ENCODE results near the gene MIB2. TPM values are rescaled to one million over a fixed set of nuclear protein-coding genes. Genes with fewer than 3 reads are reported as not detected.

Gene MIB2
- total RNA-seq, 1 experiment from 2014 or later: 44.8 TPM

DNA sequence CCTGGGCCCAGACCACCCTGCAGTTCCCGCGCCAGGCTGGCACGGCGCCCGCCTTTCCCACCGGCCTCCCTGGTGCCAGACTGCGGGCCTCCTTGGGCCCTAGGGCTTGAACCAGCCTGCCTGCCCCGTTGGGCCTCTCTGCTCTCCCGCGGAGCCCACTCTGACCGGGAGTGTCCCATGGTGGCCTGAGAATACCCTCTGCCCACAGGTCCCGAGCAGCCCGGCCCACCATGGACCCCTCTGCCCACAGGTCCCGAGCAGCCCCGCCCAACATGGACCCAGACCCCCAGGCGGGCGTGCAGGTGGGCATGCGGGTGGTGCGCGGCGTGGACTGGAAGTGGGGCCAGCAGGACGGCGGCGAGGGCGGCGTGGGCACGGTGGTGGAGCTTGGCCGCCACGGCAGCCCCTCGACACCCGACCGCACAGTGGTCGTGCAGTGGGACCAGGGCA lies 7.9 kb downstream of the MIB2 start:
- Histone ChIP-seq H3K4me1 (replicated peaks) (no peaks in the 10 kb centered on the region), H3K9me3 (replicated peaks) (no peaks in the 10 kb centered on the region), H3K36me3 (peaks cover 10% of the 10 kb centered on the region), H3K4me3 (no peak overlapping the region), H3K27me3 (replicated peaks) (no peaks in the 10 kb centered on the region), H3K27ac (no peak overlapping the region)
- DNase-seq (ENCODE audit: low read depth in 1 of 2, low spot score in 2 of 2): no peak

DNA sequence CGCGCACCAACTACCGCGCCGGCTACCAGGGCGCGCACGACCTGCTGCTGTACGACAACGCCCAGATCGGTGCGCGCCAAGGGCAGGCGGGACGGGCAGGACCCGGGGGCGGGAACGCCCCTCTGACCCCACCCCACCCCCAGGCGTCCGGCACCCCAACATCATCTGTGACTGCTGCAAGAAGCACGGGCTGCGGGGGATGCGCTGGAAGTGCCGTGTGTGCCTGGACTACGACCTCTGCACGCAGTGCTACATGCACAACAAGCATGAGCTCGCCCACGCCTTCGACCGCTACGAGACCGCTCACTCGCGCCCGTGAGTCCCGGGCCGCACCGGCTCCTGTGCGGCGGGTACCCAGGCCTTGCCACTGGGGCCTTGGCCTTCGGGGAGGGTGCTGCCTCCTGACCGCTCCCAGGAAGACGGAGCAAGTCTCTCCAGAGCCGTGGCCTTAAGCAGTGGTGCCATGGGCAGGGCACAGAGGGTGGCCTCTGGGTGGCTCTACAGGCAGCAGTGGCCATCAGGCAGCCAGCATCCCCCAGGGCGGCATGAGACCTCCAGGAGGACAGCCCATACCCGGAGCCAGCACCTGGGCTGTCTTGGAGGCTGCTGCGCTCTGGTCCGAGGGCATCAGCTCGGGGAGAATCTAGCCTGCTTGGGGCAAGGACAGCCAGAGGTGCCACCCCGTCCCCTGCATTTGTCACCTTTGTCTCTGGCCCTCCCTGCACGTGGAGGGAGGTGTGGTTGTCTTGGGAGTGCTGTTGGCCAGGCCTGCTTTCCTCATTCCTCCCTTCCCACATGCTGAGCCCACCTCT lies 8.5 kb downstream of the MIB2 start:
- H3K27me3 ChIP-seq (replicated peaks): no peaks in the 10 kb centered on the region
- H3K4me3 ChIP-seq: no peak overlapping the region
- peaks cover 8% of the 10 kb centered on the region; the same call in 1 of the 2 replicates for H3K36me3 ChIP-seq
- no peaks in the 10 kb centered on the region for H3K9me3 ChIP-seq (replicated peaks)
- H3K4me1 ChIP-seq (replicated peaks): no peaks in the 10 kb centered on the region
- DNase-seq (ENCODE audit: low read depth in 1 of 2, low spot score in 2 of 2): no peak
- H3K27ac ChIP-seq: no peak overlapping the region

- no peaks in the 10 kb centered on the region for H3K9me3 ChIP-seq (replicated peaks)
- H3K27ac ChIP-seq: no peak overlapping the region
- no peak overlapping the region for H3K4me3 ChIP-seq
- no peaks in the 10 kb centered on the region for H3K4me1 ChIP-seq (replicated peaks)
- DNase-seq (ENCODE audit: low read depth in 1 of 2, low spot score in 2 of 2): no peak
- peaks cover 8% of the 10 kb centered on the region; the same call in 1 of the 2 replicates for H3K36me3 ChIP-seq
- H3K27me3 ChIP-seq (replicated peaks): no peaks in the 10 kb centered on the region
These were observed 9.4 kb downstream of the MIB2 start for GRCh38 chr1:1624443-1625403.

- DNase-seq (ENCODE audit: low read depth in 1 of 2, low spot score in 2 of 2): no peak
- no peaks in the 10 kb centered on the region for H3K4me1 ChIP-seq (replicated peaks)
- H3K9me3 ChIP-seq (replicated peaks): no peaks in the 10 kb centered on the region
- no peak overlapping the region for H3K4me3 ChIP-seq
- H3K36me3 ChIP-seq: peaks cover 5% of the 10 kb centered on the region; the same call in 1 of the 2 replicates
- H3K27ac ChIP-seq: no peak overlapping the region
- no peaks in the 10 kb centered on the region for H3K27me3 ChIP-seq (replicated peaks)
These were observed 10.1 kb downstream of the MIB2 start for GRCh38 chr1:1625404-1625775.

DNA sequence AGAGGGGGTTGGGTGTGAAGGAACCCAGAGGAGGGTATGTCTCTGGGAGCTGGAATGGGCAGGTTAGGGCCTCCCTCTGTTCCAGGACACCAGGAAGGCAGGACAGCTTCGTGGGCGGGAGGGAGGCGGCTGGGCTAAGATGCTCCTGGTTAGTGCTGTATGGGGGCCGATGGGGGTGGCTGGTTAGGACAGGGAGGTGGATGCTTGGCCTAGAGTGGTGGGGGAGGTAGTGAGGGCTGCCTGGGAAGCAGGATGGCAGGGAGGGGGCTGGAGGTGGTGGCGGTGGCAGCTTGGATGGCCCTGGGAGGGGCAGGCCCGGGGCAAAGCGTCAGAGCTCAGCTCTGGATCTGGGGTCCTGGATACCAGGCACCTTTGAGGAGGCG lies 10.5 kb downstream of the MIB2 start:
- no peaks in the 10 kb centered on the region for H3K9me3 ChIP-seq (replicated peaks)
- no peak for DNase-seq (ENCODE audit: low read depth in 1 of 2, low spot score in 2 of 2)
- H3K27ac ChIP-seq: no peak overlapping the region
- H3K36me3 ChIP-seq: peaks cover 5% of the 10 kb centered on the region; the same call in 1 of the 2 replicates
- no peaks in the 10 kb centered on the region for H3K27me3 ChIP-seq (replicated peaks)
- H3K4me1 ChIP-seq (replicated peaks): no peaks in the 10 kb centered on the region
- H3K4me3 ChIP-seq: no peak overlapping the region

DNA sequence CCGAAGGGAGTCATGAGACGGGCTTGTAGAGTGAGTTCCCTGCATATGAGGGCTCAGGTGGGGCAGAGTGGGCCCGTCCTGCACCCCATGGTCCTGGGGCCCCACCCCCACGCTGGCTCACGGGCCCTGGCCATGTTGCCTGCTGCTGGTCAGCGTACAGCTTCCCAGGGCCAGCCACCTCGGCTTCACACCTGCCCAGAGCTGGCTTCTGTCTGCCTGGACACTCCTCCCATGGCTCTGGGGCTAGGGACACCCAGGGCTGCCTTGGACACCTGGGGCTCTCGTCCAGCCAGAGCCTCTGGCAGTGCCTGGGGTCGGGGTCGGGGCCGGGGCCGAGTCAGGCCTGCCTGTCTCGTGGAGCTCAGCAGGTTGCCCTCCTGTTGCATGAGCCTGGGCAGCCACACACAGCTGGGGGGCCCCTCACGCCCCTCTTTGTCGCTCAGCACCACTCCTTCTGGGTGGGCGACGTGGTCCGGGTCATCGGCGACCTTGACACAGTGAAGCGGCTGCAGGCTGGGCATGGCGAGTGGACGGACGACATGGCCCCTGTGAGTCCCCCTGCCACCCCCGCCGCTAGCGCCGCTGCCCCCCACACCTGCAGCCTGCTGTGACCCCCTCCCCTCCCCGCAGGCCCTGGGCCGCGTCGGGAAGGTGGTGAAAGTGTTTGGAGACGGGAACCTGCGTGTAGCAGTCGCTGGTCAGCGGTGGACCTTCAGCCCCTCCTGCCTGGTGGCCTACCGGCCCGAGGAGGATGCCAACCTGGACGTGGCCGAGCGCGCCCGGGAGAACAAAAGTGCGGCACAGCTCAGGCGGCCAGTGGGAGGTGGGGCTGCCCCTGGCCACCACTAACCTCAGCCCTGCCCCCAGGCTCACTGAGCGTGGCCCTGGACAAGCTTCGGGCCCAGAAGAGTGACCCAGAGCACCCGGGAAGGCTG lies 11.2 kb downstream of the MIB2 start:
- no peak for DNase-seq (ENCODE audit: low read depth in 1 of 2, low spot score in 2 of 2)
- Histone ChIP-seq H3K36me3 (peaks cover 5% of the 10 kb centered on the region; the same call in 1 of the 2 replicates), H3K4me1 (replicated peaks) (no peaks in the 10 kb centered on the region), H3K27ac (no peak overlapping the region), H3K4me3 (no peak overlapping the region), H3K9me3 (replicated peaks) (no peaks in the 10 kb centered on the region), H3K27me3 (replicated peaks) (no peaks in the 10 kb centered on the region)

DNA sequence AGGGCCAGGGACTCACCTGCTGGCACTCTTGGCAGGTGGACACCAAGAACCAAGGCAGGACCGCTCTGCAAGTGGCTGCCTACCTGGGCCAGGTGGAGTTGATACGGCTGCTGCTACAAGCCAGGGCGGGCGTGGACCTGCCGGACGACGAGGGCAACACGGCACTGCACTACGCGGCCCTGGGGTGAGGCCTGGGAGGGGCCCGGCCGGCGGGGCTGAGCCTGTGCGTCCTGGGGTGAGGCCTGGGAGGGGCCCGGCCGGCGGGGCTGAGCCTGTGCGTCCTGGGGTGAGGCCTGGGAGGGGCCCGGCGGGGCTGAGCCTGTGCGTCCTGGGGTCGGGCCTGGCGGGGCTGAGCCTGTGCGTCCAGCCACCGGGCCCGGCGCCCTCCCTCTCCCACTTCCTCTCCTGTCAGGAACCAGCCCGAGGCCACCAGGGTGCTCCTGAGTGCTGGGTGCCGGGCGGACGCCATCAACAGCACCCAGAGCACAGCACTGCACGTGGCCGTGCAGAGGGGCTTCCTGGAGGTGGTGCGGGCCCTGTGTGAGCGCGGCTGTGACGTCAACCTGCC lies 12.0 kb downstream of the MIB2 start:
- no peak for DNase-seq (ENCODE audit: low read depth in 1 of 2, low spot score in 2 of 2)
- Histone ChIP-seq H3K36me3 (0 out of 2 replicates have a peak, but pooled peaks cover 5% of the 10 kb centered on the region), H3K4me3 (no peak overlapping the region), H3K4me1 (replicated peaks) (no peaks in the 10 kb centered on the region), H3K27ac (no peak overlapping the region), H3K9me3 (replicated peaks) (no peaks in the 10 kb centered on the region), H3K27me3 (replicated peaks) (no peaks in the 10 kb centered on the region)

DNA sequence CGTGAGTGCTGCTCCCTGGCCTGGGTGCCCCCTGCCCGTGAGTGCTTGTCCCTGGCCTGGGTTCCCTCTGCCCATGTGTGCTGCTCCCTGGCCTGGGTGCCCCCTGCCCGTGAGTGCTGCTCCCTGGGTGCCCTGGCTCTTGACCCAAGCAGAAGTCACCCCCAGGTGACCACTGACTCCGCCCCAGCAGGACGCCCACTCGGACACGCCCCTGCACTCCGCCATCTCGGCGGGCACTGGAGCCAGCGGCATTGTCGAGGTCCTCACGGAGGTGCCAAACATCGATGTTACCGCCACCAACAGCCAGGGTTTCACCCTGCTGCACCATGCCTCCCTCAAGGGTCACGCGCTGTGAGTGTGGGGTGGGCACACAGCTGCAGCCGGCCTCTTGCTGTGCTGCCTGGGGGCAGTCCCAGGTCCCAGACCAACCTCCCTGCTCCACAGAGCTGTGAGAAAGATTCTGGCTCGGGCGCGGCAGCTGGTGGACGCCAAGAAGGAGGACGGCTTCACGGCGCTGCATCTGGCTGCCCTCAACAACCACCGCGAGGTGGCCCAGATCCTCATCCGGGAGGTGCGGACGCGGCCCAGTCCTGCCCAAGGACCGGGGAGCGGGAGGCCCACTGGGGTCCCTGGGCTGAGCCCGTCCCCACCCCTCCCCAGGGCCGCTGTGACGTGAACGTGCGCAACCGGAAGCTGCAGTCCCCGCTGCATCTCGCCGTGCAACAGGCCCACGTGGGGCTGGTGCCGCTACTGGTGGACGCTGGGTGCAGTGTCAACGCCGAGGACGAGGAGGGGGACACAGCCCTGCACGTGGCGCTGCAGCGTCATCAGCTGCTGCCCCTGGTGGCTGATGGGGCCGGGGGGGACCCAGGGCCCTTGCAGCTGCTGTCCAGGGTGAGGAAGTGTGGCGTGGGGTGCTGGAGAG lies 12.8 kb downstream of the MIB2 start:
- H3K4me1 ChIP-seq (replicated peaks): no peaks in the 10 kb centered on the region
- H3K27ac ChIP-seq: no peak overlapping the region
- no peaks in the 10 kb centered on the region for H3K27me3 ChIP-seq (replicated peaks)
- no peak overlapping the region for H3K4me3 ChIP-seq
- no peak for DNase-seq (ENCODE audit: low read depth in 1 of 2, low spot score in 2 of 2)
- H3K36me3 ChIP-seq: 0 out of 2 replicates have a peak, but pooled peaks cover 5% of the 10 kb centered on the region
- no peaks in the 10 kb centered on the region for H3K9me3 ChIP-seq (replicated peaks)

DNA sequence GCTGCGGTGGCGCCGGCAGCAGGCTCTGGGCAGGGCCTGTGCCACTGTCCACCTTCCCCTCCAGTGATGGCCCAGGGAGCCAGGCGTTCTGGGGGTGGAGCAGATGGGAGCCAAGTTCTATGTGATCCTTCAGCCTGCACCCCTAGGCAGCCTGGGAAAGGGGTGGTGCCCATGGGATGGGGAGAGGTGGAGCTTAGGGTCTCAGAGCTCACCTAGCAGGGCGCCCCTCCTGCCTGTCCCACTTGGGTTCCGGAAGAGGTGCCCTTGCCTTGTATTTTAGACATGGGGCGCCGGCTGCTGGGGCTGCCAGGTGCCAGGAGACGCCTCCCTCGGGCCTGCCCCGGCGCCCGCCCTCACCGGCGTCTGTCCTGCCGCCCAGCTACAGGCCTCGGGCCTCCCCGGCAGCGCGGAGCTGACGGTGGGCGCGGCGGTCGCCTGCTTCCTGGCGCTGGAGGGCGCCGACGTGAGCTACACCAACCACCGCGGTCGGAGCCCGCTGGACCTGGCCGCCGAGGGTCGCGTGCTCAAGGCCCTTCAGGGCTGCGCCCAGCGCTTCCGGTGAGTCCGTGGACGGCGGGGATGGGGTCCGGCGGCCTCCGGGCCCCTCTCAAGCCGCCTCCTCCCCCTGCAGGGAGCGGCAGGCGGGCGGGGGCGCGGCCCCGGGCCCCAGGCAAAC lies 13.6 kb downstream of the MIB2 start:
- H3K36me3 ChIP-seq: 0 out of 2 replicates have a peak, but pooled peaks cover 5% of the 10 kb centered on the region
- no peaks in the 10 kb centered on the region for H3K9me3 ChIP-seq (replicated peaks)
- DNase-seq (ENCODE audit: low read depth in 1 of 2, low spot score in 2 of 2): no peak
- no peaks in the 10 kb centered on the region for H3K27me3 ChIP-seq (replicated peaks)
- H3K4me1 ChIP-seq (replicated peaks): no peaks in the 10 kb centered on the region
- H3K27ac ChIP-seq: no peak overlapping the region
- H3K4me3 ChIP-seq: no peak overlapping the region

GRCh38 chr1:1629430-1630190 lies 14.3 kb downstream of the MIB2 start:
- DNase-seq (ENCODE audit: low read depth in 1 of 2, low spot score in 2 of 2): no peak
- no peak overlapping the region for H3K27ac ChIP-seq
- no peak overlapping the region for H3K4me3 ChIP-seq
- 0 out of 2 replicates have a peak, but pooled peaks cover 5% of the 10 kb centered on the region for H3K36me3 ChIP-seq
- H3K27me3 ChIP-seq (replicated peaks): no peaks in the 10 kb centered on the region
- H3K4me1 ChIP-seq (replicated peaks): no peaks in the 10 kb centered on the region
- no peaks in the 10 kb centered on the region for H3K9me3 ChIP-seq (replicated peaks)
